Neuronal stem cell (in vitro differentiated cells): ENCODE measurements around the gene PRDM4.

ENCODE experiments used
- DNase-seq: peaks from one replicate; pipeline ENCODE4 v3.0.0-alpha.2; 2013; ENCODE audit warnings: low spot score
- H2AFZ ChIP-seq: one replicate; pipeline ENCODE4 v1.6.1; 2013; ENCODE audit warnings: mild to moderate bottlenecking, low read length, inconsistent platforms
- H2AK5ac ChIP-seq: 2 replicates; pipeline ENCODE4 v1.6.1; 2013; ENCODE audit warnings: low read depth, mild to moderate bottlenecking, inconsistent platforms, low read length, moderate library complexity, mixed read lengths
- H2BK120ac ChIP-seq: 2 replicates; pipeline ENCODE4 v1.6.1; 2013; ENCODE audit warnings: low read depth, mild to moderate bottlenecking, inconsistent platforms, low read length, moderate library complexity, mixed read lengths
- H2BK12ac ChIP-seq: one replicate; pipeline ENCODE4 v1.6.1; 2013; ENCODE audit warnings: low read length, inconsistent platforms
- H2BK15ac ChIP-seq: 2 replicates; pipeline ENCODE4 v1.6.1; 2013; ENCODE audit warnings: mild to moderate bottlenecking, low read length, inconsistent platforms, mixed read lengths
- H2BK5ac ChIP-seq: one replicate; pipeline ENCODE4 v1.6.1; 2013; ENCODE audit warnings: inconsistent platforms, mild to moderate bottlenecking, low read length, moderate library complexity
- H3K14ac ChIP-seq: one replicate; pipeline ENCODE4 v1.6.1; 2013; ENCODE audit warnings: low read length, inconsistent platforms
- H3K18ac ChIP-seq: 2 replicates; pipeline ENCODE4 v1.6.1; 2013; ENCODE audit warnings: low read length, inconsistent platforms
- H3K23ac ChIP-seq: 2 replicates; pipeline ENCODE4 v1.6.1; 2013; ENCODE audit warnings: low read depth, mild to moderate bottlenecking, mixed read lengths, low read length, inconsistent platforms; ENCODE audit not compliant: poor library complexity
- H3K27ac ChIP-seq: replicated peaks from 3 replicates; pipeline ENCODE4 v1.5.1; 2013; ENCODE audit warnings: low read length, inconsistent platforms
- H3K27me3 ChIP-seq, 3 experiments: 2 replicates each; pipeline ENCODE4 v1.6.1; 2013; ENCODE audit warnings: low read length in 3 of 3, mild to moderate bottlenecking in 2 of 3, inconsistent platforms in 1 of 3, low read depth in 1 of 3, mixed read lengths in 1 of 3, moderate library complexity in 1 of 3; ENCODE audit not compliant: control insufficient read depth in 3 of 3, insufficient read depth in 3 of 3
- H3K36me3 ChIP-seq, 2 donors: replicated peaks in 1 of 2; 2 replicates each; pipeline ENCODE4 v1.6.1; 2013; ENCODE audit warnings: low read length in 2 of 2; ENCODE audit not compliant: control insufficient read depth in 2 of 2, insufficient read depth in 2 of 2
- H3K4ac ChIP-seq: 2 replicates; pipeline ENCODE4 v1.6.1; 2013; ENCODE audit warnings: inconsistent platforms, mild to moderate bottlenecking, low read length, moderate library complexity
- H3K4me1 ChIP-seq, 2 donors: 1 replicate in 1 of 2; 2 replicates in 1 of 2; pipeline ENCODE4 v1.6.1; 2013; ENCODE audit warnings: low read length in 2 of 2, low read depth in 1 of 2; ENCODE audit not compliant: control insufficient read depth in 2 of 2, insufficient read depth in 1 of 2
- H3K4me2 ChIP-seq: one replicate; pipeline ENCODE4 v1.6.1; 2013; ENCODE audit warnings: mild to moderate bottlenecking, low read length, inconsistent platforms; ENCODE audit not compliant: insufficient read depth, poor library complexity, severe bottlenecking
- H3K4me3 ChIP-seq, 2 donors: 2 replicates each; pipeline ENCODE4 v1.5.1; 2013; ENCODE audit warnings: low read length in 2 of 2, mild to moderate bottlenecking in 2 of 2, inconsistent platforms in 1 of 2, moderate library complexity in 1 of 2
- H3K79me1 ChIP-seq: one replicate; pipeline ENCODE4 v1.6.1; 2013; ENCODE audit warnings: low read depth, mild to moderate bottlenecking, inconsistent platforms, low read length, moderate library complexity
- H3K9ac ChIP-seq: one replicate; pipeline ENCODE4 v1.6.1; 2013; ENCODE audit warnings: mild to moderate bottlenecking, low read depth, low read length, inconsistent platforms; ENCODE audit not compliant: poor library complexity
- H3K9me3 ChIP-seq, 2 donors: replicated peaks in 1 of 2; 2 replicates each; pipeline versions ENCODE3 to v1.6.1; 2013; ENCODE audit warnings: low read length in 2 of 2, mild to moderate bottlenecking in 2 of 2, inconsistent platforms in 1 of 2, low read depth in 1 of 2, mixed read lengths in 1 of 2, moderate library complexity in 1 of 2; ENCODE audit not compliant: control insufficient read depth in 2 of 2, insufficient read depth in 1 of 2
- H4K8ac ChIP-seq: one replicate; pipeline ENCODE4 v1.6.1; 2013; ENCODE audit warnings: low read depth, mild to moderate bottlenecking, inconsistent platforms, low read length, moderate library complexity
- H4K91ac ChIP-seq: one replicate; pipeline ENCODE4 v1.6.1; 2013; ENCODE audit warnings: low read length, low read depth, mild to moderate bottlenecking, inconsistent platforms; ENCODE audit not compliant: poor library complexity
- WGBS, 2 donors: extraction: QIAGEN DNeasy Blood & Tissue Kit; methylation state at CpG; one replicate each; pipeline ENCODE4 v1.1.7; 2013; ENCODE audit warnings: missing lambda C conversion rate in 2 of 2, mixed read lengths in 1 of 2; ENCODE audit not compliant: insufficient read length in 2 of 2, insufficient replicate concordance in 1 of 2; ENCODE audit errors: extremely low coverage in 2 of 2; 5-methylcytosine and 5-hydroxymethylcytosine counted together

The PRDM4 gene

GRCh38 chr12:107764626-107765025 lies 3.7 kb upstream of the PRDM4 start:
- H2BK120ac ChIP-seq: no peak overlapping the region
- no peak overlapping the region for H2BK12ac ChIP-seq
- no peak overlapping the region for H3K27ac ChIP-seq
- no peak overlapping the region for H2BK5ac ChIP-seq
- H3K9me3 ChIP-seq: no peaks in the 10 kb centered on the region
- no peak overlapping the region for H3K4me3 ChIP-seq
- WGBS, 2 donors: no CpG with 5 or more reads among the region's 4 CpGs
- H3K36me3 ChIP-seq: no peaks in the 10 kb centered on the region
- H3K23ac ChIP-seq: no peak overlapping the region
- H4K8ac ChIP-seq: no peak overlapping the region
- peaks cover 2 to 3% of the 10 kb centered on the region in 2 donors for H3K4me1 ChIP-seq
- H3K4me2 ChIP-seq: no peak overlapping the region
- no peaks in the 10 kb centered on the region for H3K79me1 ChIP-seq
- peaks cover 0 to 50% (median 0%) of the 10 kb centered on the region in 3 experiments for H3K27me3 ChIP-seq
- H2BK15ac ChIP-seq: no peak overlapping the region
- H2AFZ ChIP-seq: no peak overlapping the region
- H3K9ac ChIP-seq: no peak overlapping the region
- H4K91ac ChIP-seq: no peak overlapping the region
- no peak overlapping the region for H2AK5ac ChIP-seq
- peak overlapping the region; percentile 87 for H3K14ac ChIP-seq
- no peak overlapping the region for H3K4ac ChIP-seq
- no peak overlapping the region for H3K18ac ChIP-seq
- no peak for DNase-seq

- Histone ChIP-seq H3K9ac (no peak overlapping the region), H3K23ac (no peak overlapping the region), H3K4me1 (peaks cover 3 to 10% of the 10 kb centered on the region in 2 donors), H3K4me2 (no peak overlapping the region), H3K27ac (no peak overlapping the region), H2BK5ac (no peak overlapping the region), H3K36me3 (peaks cover 0 to 15% of the 10 kb centered on the region in 2 donors), H3K4me3 (no peak overlapping the region), H3K18ac (no peak overlapping the region), H2BK12ac (no peak overlapping the region), H3K14ac (no peak overlapping the region), H2AFZ (no peak overlapping the region), H2BK15ac (no peak overlapping the region), H3K79me1 (no peaks in the 10 kb centered on the region), H3K4ac (no peak overlapping the region), H4K91ac (no peak overlapping the region), H4K8ac (no peak overlapping the region), H2BK120ac (no peak overlapping the region), H3K27me3 (peaks cover 0 to 38% (median 0%) of the 10 kb centered on the region in 3 experiments), H2AK5ac (no peak overlapping the region), H3K9me3 (no peaks in the 10 kb centered on the region)
- DNase-seq: no peak
- WGBS, 2 donors: no CpG with 5 or more reads among the region's 1 CpG
Measured at GRCh38 chr12:107762874-107763273, 1.9 kb upstream of the PRDM4 start.

GRCh38 chr12:107761502-107761904 lies 566 bp upstream of the PRDM4 start:
- no CpG with 5 or more reads among the region's 12 CpGs for WGBS, 2 donors
- H3K4me1 ChIP-seq: peaks cover 3 to 10% of the 10 kb centered on the region in 2 donors
- H3K14ac ChIP-seq: no peak overlapping the region
- no peak overlapping the region for H2AK5ac ChIP-seq
- H2BK15ac ChIP-seq: no peak overlapping the region
- no peak overlapping the region for H3K23ac ChIP-seq
- no peak overlapping the region for H2BK5ac ChIP-seq
- H3K18ac ChIP-seq: peak overlapping the region; percentile 48
- H4K91ac ChIP-seq: no peak overlapping the region
- H4K8ac ChIP-seq: no peak overlapping the region
- H3K9me3 ChIP-seq: no peaks in the 10 kb centered on the region
- H3K4ac ChIP-seq: no peak overlapping the region
- no peak overlapping the region for H2BK12ac ChIP-seq
- peak overlapping the region; percentile 4 for H3K9ac ChIP-seq
- peaks cover 4 to 28% of the 10 kb centered on the region in 2 donors for H3K36me3 ChIP-seq
- DNase-seq: no peak
- H3K79me1 ChIP-seq: no peaks in the 10 kb centered on the region
- peak overlapping the region; percentile 81 for H3K4me2 ChIP-seq
- peaks cover 0 to 25% (median 0%) of the 10 kb centered on the region in 3 experiments for H3K27me3 ChIP-seq
- peak overlapping the region; percentile 65 to 80 for H3K4me3 ChIP-seq
- H2AFZ ChIP-seq: peak overlapping the region; percentile 99
- no peak overlapping the region for H2BK120ac ChIP-seq
- no peak overlapping the region for H3K27ac ChIP-seq

- H2BK5ac ChIP-seq: no peak overlapping the region
- peak overlapping the region; percentile 87 for H3K4me2 ChIP-seq
- no peak overlapping the region for H3K4ac ChIP-seq
Measured at GRCh38 chr12:107760207-107760808, 629 bp downstream of the PRDM4 start.

More at GRCh38 chr12:107760207-107760808, 629 bp downstream of the PRDM4 start:
- Histone ChIP-seq H4K8ac (no peak overlapping the region), H2AK5ac (peak overlapping the region; percentile 42), H3K36me3 (peaks cover 11 to 40% of the 10 kb centered on the region in 2 donors), H2AFZ (peak overlapping the region; percentile 99), H3K27me3 (peaks cover 0 to 13% (median 0%) of the 10 kb centered on the region in 3 experiments), H3K18ac (peak overlapping the region; percentile 88), H3K79me1 (no peaks in the 10 kb centered on the region), H4K91ac (no peak overlapping the region), H3K14ac (no peak overlapping the region), H3K23ac (peak overlapping the region; percentile 0), H2BK15ac (no peak overlapping the region), H2BK120ac (no peak overlapping the region), H3K4me1 (peaks cover 3 to 10% of the 10 kb centered on the region in 2 donors), H3K9me3 (no peaks in the 10 kb centered on the region), H3K27ac (no peak overlapping the region), H3K4me3 (peak overlapping the region; percentile 65 to 97), H3K9ac (peak overlapping the region; percentile 91), H2BK12ac (no peak overlapping the region)
- no CpG with 5 or more reads among the region's 30 CpGs for WGBS, 2 donors
- DNase-seq: peak; percentile 17
